Fibroblast of pulmonary artery (primary cell): Measurements from ENCODE around the gene RUBCNL.
A peak's percentile ranks its signal among the peaks of the same experiment; 100 is the strongest.

Source experiments
- DNase-seq: peaks from one replicate; pipeline ENCODE4 v3.0.0-alpha.2; 2010; ENCODE audit warnings: low read depth
- H3K4me3 ChIP-seq: replicated peaks from 2 replicates; pipeline ENCODE4 v1.5.1; 2011; ENCODE audit warnings: low read depth, mild to moderate bottlenecking, control low read depth, low read length, moderate library complexity
- CTCF ChIP-seq: IDR thresholded peaks from 2 replicates; pipeline ENCODE4 v1.5.1; 2011; ENCODE audit warnings: mild to moderate bottlenecking, control low read depth, low read length, inconsistent platforms; ENCODE audit errors: missing control alignments

RUBCNL gene

GRCh38 chr13:46342538-46342937 is 44.5 kb downstream of the RUBCNL start:
- no peak for DNase-seq
- TF ChIP-seq CTCF: no peak
- no peak overlapping the region for H3K4me3 ChIP-seq

GRCh38 chr13:46341112-46341711 is 45.8 kb downstream of the RUBCNL start:
- TF ChIP-seq CTCF: no peak
- peak; percentile 58 for DNase-seq
- no peak overlapping the region for H3K4me3 ChIP-seq

GRCh38 chr13:46340631-46341111 is 46.4 kb downstream of the RUBCNL start:
- no peak for TF ChIP-seq CTCF
- no peak for DNase-seq
- no peak overlapping the region for H3K4me3 ChIP-seq

GRCh38 chr13:46340011-46340410 is 47.0 kb downstream of the RUBCNL start:
- no peak for DNase-seq
- H3K4me3 ChIP-seq: no peak overlapping the region
- TF ChIP-seq CTCF: no peak

GRCh38 chr13:46339035-46339666 is 47.9 kb downstream of the RUBCNL start:
- H3K4me3 ChIP-seq: no peak overlapping the region
- DNase-seq: peak; percentile 87
- TF ChIP-seq CTCF: no peak

GRCh38 chr13:46337700-46338099 is 49.4 kb downstream of the RUBCNL start:
- TF ChIP-seq CTCF: no peak
- no peak for DNase-seq
- H3K4me3 ChIP-seq: no peak overlapping the region
